SKM-1 (cell line): ENCODE measurements around the gene SETD5.
A peak's percentile ranks its signal among the peaks of the same experiment; 100 is the strongest.

Experiments used
- DNase-seq: peaks from one replicate; lab custom pipeline; 2025; ENCODE audit not compliant: unreplicated experiment; lab: John Stamatoyannopoulos, UW

Gene SETD5

GRCh38 chr3:9409981-9410854 is 12.8 kb downstream of the SETD5 start:
- DNase-seq, result peak; percentile 16

GRCh38 chr3:9411302-9411701 is 13.9 kb downstream of the SETD5 start:
- no peak for DNase-seq

GRCh38 chr3:9412293-9412692 is 14.9 kb downstream of the SETD5 start:
- no peak for DNase-seq

GRCh38 chr3:9414826-9415225 is 17.4 kb downstream of the SETD5 start:
- DNase-seq, result no peak

GRCh38 chr3:9415485-9416138 is 18.2 kb downstream of the SETD5 start:
- DNase-seq, result no peak

- no peak for DNase-seq
These were observed 18.8 kb downstream of the SETD5 start for GRCh38 chr3:9416139-9416780.

GRCh38 chr3:9420850-9421549 is 23.6 kb downstream of the SETD5 start:
- no peak for DNase-seq

GRCh38 chr3:9422712-9423424 is 25.5 kb downstream of the SETD5 start:
- no peak for DNase-seq

GRCh38 chr3:9428411-9428810 is 31.0 kb downstream of the SETD5 start:
- no peak for DNase-seq

- DNase-seq, result no peak
These were observed 33.3 kb downstream of the SETD5 start for GRCh38 chr3:9430733-9431132.

- DNase-seq, result no peak
These were observed 36.5 kb downstream of the SETD5 start for GRCh38 chr3:9433627-9434521.

- DNase-seq, result no peak
These were observed 37.9 kb downstream of the SETD5 start for GRCh38 chr3:9435316-9435715.

- no peak for DNase-seq
These were observed 41.9 kb downstream of the SETD5 start for GRCh38 chr3:9439331-9439730.

- no peak for DNase-seq
These were observed 44.2 kb downstream of the SETD5 start for GRCh38 chr3:9441501-9442221.

GRCh38 chr3:9448071-9448470 is 50.7 kb downstream of the SETD5 start:
- DNase-seq, result no peak

- no peak for DNase-seq
These were observed 51.2 kb downstream of the SETD5 start for GRCh38 chr3:9448643-9449042.

- DNase-seq, result no peak
These were observed 52.7 kb downstream of the SETD5 start for GRCh38 chr3:9450126-9450525.

GRCh38 chr3:9450991-9451390 is 53.6 kb downstream of the SETD5 start:
- no peak for DNase-seq

GRCh38 chr3:9452417-9452816 is 55.0 kb downstream of the SETD5 start:
- DNase-seq, result no peak
